HG03108 (cell line): ENCODE data around the gene SRPX.

Experiments
- ATAC-seq: cut with Tn5 transposase; IDR thresholded peaks from one replicate; pipeline ENCODE4 v1.9.1; 2021; ENCODE audit warnings: moderate library complexity; ENCODE audit not compliant: unreplicated experiment

Gene SRPX, protein sequence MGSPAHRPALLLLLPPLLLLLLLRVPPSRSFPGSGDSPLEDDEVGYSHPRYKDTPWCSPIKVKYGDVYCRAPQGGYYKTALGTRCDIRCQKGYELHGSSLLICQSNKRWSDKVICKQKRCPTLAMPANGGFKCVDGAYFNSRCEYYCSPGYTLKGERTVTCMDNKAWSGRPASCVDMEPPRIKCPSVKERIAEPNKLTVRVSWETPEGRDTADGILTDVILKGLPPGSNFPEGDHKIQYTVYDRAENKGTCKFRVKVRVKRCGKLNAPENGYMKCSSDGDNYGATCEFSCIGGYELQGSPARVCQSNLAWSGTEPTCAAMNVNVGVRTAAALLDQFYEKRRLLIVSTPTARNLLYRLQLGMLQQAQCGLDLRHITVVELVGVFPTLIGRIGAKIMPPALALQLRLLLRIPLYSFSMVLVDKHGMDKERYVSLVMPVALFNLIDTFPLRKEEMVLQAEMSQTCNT

DNA sequence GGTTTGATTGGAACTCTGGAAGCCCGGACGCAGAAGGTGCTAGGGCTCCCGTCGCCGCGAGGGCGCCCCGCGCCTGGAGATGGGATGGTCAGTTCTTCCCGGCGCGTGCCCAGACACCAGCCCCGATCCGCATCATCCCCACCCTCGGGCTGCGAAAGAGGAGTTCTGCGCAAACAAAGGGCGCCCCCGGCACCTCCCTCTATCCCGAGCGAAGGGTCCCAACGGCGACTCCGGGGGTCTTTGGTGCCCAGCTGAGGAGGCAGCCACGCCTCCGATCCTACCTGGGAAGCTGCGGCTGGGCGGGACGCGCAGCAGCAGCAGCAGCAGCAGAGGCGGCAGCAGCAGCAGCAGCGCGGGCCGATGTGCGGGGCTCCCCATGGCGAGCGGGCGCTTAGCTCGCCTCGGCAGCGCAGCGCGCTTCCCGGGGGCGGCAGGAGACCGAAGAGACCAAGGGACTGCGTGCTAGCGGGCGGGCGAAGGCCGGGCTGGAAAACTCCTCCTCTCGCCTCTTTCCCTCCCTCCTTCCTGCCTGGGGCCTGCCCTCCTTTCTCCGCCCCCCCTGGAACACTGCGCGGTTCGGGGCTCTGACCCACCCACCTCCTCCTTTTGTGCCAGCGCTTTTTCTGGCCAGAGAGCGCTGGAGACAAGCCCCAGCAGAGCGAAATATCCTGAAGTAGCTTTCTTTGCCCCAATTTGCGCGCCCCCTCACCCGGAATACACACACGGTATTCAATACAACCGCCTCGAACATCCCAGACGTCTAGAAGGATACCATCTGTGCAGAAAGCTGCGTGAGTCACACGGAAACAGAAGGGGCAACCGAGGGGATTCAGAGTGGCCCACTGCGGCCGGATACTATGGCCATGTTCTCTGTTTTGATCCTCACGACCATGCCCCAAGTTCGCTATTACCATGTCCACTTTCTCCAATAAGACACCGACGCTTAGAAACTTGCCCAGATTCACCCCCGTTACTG is at the start of gene SRPX:
SRPX (minus strand) TSS at position 457 of the 976 bp plus-strand sequence; CDS start at position 378, 79 bp downstream.
- ATAC-seq: no peak

DNA sequence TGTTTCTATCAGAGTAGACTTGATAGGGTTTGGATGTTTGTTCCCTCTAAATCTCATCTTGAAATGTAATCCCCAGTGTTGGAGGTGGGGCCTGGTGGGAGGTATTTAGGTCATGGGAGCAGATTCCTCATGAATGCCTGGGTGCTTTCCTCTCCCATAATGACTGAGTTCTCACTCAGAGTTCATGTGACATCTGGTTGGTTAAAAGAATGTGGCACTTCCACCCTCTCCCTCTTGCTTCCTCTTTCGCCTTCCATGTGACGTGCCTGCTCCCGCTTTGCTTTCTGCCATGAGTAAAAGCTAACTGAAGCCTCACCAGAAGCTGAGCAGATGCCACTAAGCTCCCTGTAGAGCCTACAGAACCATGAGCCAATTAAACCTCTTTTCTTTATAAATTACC is 47.3 kb upstream of the SRPX start:
- ATAC-seq: no peak

- no peak for ATAC-seq
Measured at GRCh38 chrX:38262715-38263620, 42.3 kb upstream of the SRPX start.

DNA sequence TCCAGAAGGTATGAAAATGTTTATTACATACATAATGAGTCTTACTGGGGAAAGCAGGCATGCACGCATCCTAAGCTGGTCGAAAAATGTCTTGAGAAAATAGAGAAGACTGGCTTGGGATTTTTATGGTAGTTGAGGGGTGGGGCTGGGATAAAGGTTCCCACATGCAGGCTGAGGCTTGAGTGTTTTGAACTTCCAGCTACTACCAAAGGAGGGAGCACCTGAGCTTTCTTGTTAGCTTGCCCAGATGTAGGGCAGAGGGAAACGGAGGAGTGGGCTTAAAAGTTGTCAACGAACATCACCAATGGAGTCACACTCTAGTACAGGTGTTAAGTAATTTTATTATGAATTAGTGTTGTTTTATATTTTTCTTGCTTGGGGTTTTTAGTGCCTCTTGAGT is 39.6 kb upstream of the SRPX start:
- ATAC-seq: no peak

- ATAC-seq: no peak
Measured at GRCh38 chrX:38256019-38256418, 35.3 kb upstream of the SRPX start.

DNA sequence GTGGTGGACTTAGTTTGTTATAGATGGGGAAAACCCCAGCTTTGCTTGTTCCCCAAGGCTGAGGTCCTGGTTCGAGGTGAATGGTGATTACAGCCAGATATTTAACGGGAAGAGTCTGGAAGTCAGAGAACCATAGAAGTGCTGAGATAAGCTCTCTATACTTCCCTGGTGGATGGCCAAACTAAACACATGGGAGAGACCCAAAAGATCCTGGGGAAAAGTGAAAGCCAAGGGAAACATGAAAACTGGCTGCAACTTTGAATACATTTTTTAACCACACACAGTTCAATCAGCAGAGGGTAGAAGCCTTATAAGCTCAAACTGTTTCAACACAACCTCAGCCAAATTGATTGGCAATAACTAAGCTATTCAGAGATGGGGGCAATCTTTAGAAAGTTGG is 29.3 kb upstream of the SRPX start:
- no peak for ATAC-seq

DNA sequence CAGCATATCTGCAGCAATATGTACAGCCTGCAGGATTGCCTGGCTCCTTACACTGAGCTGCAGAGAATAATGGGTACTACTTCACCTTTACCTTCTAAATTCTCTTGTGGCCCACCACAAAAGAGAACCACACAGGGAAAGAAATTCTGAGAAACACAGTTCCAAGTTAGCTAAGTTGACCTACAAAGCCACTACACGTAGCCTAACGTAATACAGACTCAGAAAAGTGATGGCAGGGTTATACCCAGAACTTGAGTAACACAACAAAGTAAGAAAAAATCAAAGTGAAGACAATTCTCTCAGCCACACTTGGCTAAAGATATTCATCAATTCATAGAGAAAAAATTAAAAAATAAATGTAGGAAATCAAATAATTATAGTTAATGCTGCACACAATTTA is 26.4 kb upstream of the SRPX start:
- no peak for ATAC-seq

GRCh38 chrX:38240541-38240940 is 19.9 kb upstream of the SRPX start:
- ATAC-seq: no peak

DNA sequence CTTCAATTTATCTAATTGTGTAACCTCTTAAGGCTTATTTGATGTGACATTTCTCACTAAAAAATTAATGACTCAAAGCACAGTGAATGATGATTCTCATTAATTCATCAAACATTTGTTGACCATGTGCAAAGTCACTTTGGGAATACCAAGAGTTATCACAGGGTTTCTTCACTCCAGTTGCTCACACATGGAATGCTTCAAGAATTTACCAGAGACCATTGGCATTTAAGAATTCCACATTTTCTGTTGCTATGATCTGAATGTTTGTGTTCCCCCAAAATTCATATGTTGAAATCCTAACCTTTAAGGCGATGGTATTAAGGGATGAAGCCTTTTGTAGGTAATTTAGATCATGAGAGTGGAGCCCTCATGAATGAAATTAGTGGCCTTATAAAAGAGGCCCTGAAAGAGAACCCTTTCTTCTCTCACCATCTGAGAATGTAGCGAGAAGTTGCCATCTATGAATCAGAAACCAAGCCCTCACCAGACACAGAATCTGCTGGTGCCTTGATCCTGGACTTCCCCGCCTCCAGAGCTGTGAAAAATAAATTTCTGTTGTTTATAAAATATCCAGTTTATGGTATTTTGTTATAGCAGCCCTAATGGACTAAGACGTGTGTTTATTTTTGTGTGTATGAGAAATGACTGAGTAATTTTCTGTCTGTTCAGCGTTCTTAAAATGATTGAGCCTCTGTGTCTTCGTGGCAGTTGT is 16.4 kb upstream of the SRPX start:
- no peak for ATAC-seq

GRCh38 chrX:38233891-38234667 is 13.4 kb upstream of the SRPX start:
- ATAC-seq: no peak

GRCh38 chrX:38232079-38232686 is 11.5 kb upstream of the SRPX start:
- ATAC-seq: no peak

DNA sequence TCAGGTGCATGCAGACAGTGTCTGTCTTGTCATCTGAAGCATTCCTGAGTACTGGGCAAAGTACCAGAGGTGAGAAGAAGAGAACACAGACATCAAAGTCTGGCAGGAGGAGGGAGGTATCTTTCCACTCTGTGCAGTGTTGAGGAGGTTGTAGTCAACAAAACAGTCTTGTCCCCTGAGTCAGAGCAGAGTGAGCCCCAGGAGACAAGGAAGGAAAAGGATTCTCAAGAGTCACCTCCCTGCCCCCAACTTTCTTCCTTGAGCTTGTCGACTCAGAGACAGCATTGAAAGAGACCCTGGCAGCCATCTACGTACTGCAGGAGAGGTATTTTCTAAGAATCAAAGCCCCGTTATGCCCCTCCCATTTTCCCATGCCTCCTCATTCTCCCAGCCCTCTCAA is 4.4 kb upstream of the SRPX start:
- no peak for ATAC-seq

DNA sequence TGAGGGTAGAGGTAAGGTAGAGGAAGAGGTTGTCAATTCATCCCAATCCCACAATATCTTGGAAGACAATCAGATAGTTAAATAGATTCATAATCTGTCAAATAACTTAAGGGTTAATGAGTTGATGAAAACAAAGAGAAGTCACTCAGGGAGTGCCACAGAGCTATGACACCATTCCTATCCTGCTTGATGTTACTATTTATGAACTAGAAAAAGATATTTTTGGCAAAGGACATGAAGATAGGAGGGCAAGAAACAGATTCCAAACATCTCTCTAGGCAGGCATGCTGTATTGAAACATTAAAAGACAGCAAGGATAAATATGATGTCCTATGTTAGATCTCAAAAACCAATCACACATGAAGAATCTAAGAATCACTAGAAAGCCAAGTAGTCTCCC is 3.5 kb upstream of the SRPX start:
- no peak for ATAC-seq

GRCh38 chrX:38221391-38221929 is 789 bp upstream of the SRPX start:
- ATAC-seq: no peak

- ATAC-seq: no peak
Measured at GRCh38 chrX:38220024-38220414, 652 bp downstream of the SRPX start.

- no peak for ATAC-seq
Measured at GRCh38 chrX:38216642-38217041, 4.0 kb downstream of the SRPX start.

DNA sequence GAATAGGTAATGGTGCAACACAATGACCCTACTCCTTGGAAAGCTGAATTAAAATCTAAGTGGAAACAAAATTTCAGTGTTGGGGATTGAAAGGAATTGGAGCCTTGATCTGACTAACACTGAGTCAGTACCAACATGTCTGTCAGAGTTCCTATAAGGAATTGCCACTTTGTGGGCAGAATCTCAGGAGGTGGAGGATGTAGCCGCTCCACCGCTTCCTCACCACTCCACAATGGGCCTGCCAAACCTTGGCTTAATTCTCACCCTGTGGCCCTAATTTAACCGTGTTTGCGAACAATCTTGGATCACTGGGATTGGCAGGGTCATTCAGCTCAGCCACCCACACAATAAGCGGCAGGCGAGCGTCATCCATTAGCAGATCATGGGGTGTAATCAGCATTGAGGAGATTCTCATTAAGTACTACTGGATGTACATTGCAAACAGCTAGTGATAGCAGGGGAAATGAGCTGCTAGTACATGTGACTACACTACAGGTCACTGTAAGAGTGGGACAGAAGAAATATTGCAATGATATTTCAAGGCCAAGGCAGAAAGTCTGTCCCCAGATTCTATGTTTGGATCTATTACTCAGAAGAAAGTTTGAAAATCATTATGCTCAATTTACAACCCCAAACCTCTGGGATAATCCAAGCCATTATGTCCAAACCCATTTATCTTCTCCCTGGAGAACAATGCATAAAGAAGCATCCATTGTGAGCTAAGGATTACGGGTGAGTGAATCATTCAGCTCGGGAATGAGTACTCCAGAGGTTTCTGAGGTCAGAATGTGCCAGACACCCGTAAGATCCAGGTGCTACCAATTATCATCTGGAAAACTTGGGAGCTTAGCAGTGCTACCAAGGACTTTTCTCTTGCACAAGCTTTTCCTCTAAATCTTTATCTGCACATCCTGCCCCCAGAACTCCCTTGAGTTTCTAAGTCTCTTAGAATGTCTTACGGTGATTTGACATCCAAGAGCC is 5.8 kb downstream of the SRPX start:
- no peak for ATAC-seq
